ENCODE data around the gene DHX16. TPM values are rescaled to one million over a fixed set of nuclear protein-coding genes. Genes with fewer than 3 reads are reported as not detected.

The DHX16 gene
- total RNA-seq, 2 experiments from 2014 or later, result 27.1 to 37.5 TPM

GRCh38 chr6:30717129-30717844, 44.5 kb upstream of the DHX16 start, which contains the start of gene MDC1:
Gene MDC1, minus strand, starts transcription at chr6:30717281. Its CDS starts 2,106 bp downstream, at chr6:30715175.
- POLR2A ChIA-PET, result interaction anchor here (0.7 to 6.0 kb wide), 7 partner anchors 21 to 102 kb away, joined by 3 to 71 read pairs (median 4); partner anchors contain the start of genes FLOT1, MRPS18B and NRM

GRCh38 chr6:30716879-30717128, 44.0 kb upstream of the DHX16 start:
- no peaks in the 10 kb centered on the region for H3K9me3 ChIP-seq (ENCODE audit: low read length)
- H3K4me2 ChIP-seq (ENCODE audit: low read length), result peak overlapping the region; percentile 96
- no peak for DNase-seq (ENCODE audit: low spot score)
- peaks cover 49% of the 10 kb centered on the region for H3K4me1 ChIP-seq (ENCODE audit: insufficient read depth, low read length, poor library complexity, severe bottlenecking)
- peaks cover 54% of the 10 kb centered on the region for H3K79me2 ChIP-seq (ENCODE audit: insufficient read depth, low read depth, low read length)
- peak overlapping the region; percentile 91 for H3K4me3 ChIP-seq (ENCODE audit: low read depth, low read length, poor library complexity, severe bottlenecking)
- no peaks in the 10 kb centered on the region for H4K20me1 ChIP-seq (ENCODE audit: insufficient read depth, low read length)
- H3K36me3 ChIP-seq (ENCODE audit: insufficient read depth, low read length), result peaks cover 55% of the 10 kb centered on the region
- ChIA-PET POLR2A (interaction anchor here (0.7 to 6.0 kb wide), 7 partner anchors 20 to 102 kb away, joined by 3 to 71 read pairs (median 4); partner anchors contain the start of genes FLOT1, MRPS18B and NRM), CTCF (ENCODE audit: unreplicated experiment) (interaction anchor here (0.8 to 1.7 kb wide), 3 partner anchors 13 to 36 kb away, joined by 3 to 5 read pairs (median 5); no protein-coding TSS in a partner anchor)
- H3K27ac ChIP-seq (ENCODE audit: low read depth, low read length, poor library complexity, severe bottlenecking), result peak overlapping the region; percentile 97
- no peaks in the 10 kb centered on the region for H3K9me2 ChIP-seq (ENCODE audit: insufficient read depth, low read length)
- no peak overlapping the region for H2AFZ ChIP-seq (ENCODE audit: low read length)
- intact Hi-C loops (cut with micrococcal nuclease; ENCODE audit: unreplicated experiment), result loop anchor here (1.0 kb wide), 3 partner anchors 25 to 100 kb away; partner anchors contain the start of genes FLOT1, MRPS18B and PPP1R10
- TF ChIP-seq EZH2phosphoT487 (IDR thresholded peaks at IDR 0.05; ENCODE audit: borderline replicate concordance, low read depth, low read length), result no peak
- TF ChIP-seq CTCF (conservative IDR thresholded peaks at IDR 0.05; ENCODE audit: low read length), result no peak
- TSS peak; percentile 46 for BruUV-seq (replicated peaks)

More at GRCh38 chr6:30717129-30717844, 44.5 kb upstream of the DHX16 start, which contains the start of gene MDC1:
- DNase-seq (ENCODE audit: low spot score), result peak; percentile 100
- BruUV-seq (replicated peaks), result no TSS peak
- TF ChIP-seq EZH2phosphoT487 (IDR thresholded peaks at IDR 0.05; ENCODE audit: borderline replicate concordance, low read depth, low read length) (no peak), CTCF (conservative IDR thresholded peaks at IDR 0.05; ENCODE audit: low read length) (no peak; the same call in 1 of the 2 replicates)
- Histone ChIP-seq H4K20me1 (ENCODE audit: insufficient read depth, low read length) (no peaks in the 10 kb centered on the region), H3K9me3 (ENCODE audit: low read length) (no peaks in the 10 kb centered on the region), H3K4me2 (ENCODE audit: low read length) (peak within 1 kb of the TSS; percentile 98), H3K4me1 (ENCODE audit: insufficient read depth, low read length, poor library complexity, severe bottlenecking) (peaks cover 44% of the 10 kb centered on the region), H3K27ac (ENCODE audit: low read depth, low read length, poor library complexity, severe bottlenecking) (peak within 1 kb of the TSS; percentile 97), H3K79me2 (ENCODE audit: insufficient read depth, low read depth, low read length) (peaks cover 59% of the 10 kb centered on the region), H3K9me2 (ENCODE audit: insufficient read depth, low read length) (no peaks in the 10 kb centered on the region), H2AFZ (ENCODE audit: low read length) (peak within 1 kb of the TSS; percentile 38; the same call in 1 of the 2 replicates), H3K36me3 (ENCODE audit: insufficient read depth, low read length) (peaks cover 55% of the 10 kb centered on the region), H3K4me3 (ENCODE audit: low read depth, low read length, poor library complexity, severe bottlenecking) (peak within 1 kb of the TSS; percentile 91)
- intact Hi-C loops (cut with micrococcal nuclease; ENCODE audit: unreplicated experiment), result loop anchor here (1.0 kb wide), 3 partner anchors 25 to 100 kb away; partner anchors contain the start of genes FLOT1, MRPS18B and PPP1R10
- CTCF ChIA-PET (ENCODE audit: unreplicated experiment), result interaction anchor here (0.6 to 1.7 kb wide), 5 partner anchors 13 to 1851 kb away, joined by 3 to 5 read pairs (median 3); no protein-coding TSS in a partner anchor

Measured in OCI-LY7 (cell line).